HG03280 (cell line): Measurements from ENCODE around the gene SNX24.
"Not testable (repeated sequence)": the region's sequence is repeated elsewhere in the genome, so short reads cannot be mapped to it uniquely, and the experiment has no call there.

Source experiments
- ATAC-seq: cut with Tn5 transposase; IDR thresholded peaks from one replicate; pipeline ENCODE4 v1.9.1; 2021; ENCODE audit warnings: mild to moderate bottlenecking, moderate library complexity; ENCODE audit not compliant: unreplicated experiment

SNX24 gene

DNA sequence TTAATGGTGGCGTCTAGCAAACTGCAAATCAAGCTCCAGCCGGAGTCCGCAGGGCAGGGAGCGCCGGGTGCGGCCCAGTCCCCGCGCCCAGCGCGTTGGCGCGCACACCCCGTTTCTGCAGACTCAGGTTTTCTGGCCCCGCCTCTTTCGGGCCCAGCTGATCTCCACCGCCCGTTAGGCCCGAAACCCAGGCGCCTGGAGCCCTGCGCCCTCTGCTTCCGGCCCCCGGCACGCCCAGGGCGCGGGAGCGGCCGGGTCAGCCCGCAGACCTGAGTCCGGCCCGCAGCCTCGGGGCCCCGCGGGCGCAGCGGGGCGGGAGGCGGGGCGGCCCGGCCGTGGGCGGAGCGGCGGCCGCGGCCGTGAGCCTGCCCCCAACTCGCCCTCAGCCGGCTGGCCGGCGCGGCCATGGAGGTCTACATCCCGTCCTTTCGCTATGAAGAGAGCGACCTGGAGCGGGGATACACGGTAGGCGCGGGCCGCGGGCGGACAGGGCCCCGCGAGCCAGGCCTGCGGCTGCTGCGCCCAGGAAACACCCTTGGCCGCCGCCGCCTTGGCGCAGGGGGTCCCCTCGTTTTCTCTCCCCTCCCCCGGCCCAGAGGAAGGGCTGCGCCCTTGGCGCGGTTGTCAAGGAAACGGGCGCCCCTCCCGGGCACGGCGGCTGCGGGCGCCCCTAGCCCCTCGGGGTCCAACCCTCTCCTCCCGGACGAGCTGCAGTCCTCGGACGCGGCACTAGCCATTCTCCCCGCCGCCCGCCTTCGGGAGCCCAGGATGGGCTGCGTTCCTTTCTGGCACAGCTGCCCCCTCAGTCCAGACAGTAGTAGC, at the start of gene SNX24:
TSS of gene SNX24 (plus strand) at position 385 of the 822 bp plus-strand sequence. CDS start at position 406, 21 bp downstream.
- peak; percentile 84 for ATAC-seq

GRCh38 chr5:122805481-122805880, 39.9 kb upstream of the SNX24 start:
- ATAC-seq = no peak

- ATAC-seq = no peak
Observed at GRCh38 chr5:122810405-122810804, 35.0 kb upstream of the SNX24 start.

DNA sequence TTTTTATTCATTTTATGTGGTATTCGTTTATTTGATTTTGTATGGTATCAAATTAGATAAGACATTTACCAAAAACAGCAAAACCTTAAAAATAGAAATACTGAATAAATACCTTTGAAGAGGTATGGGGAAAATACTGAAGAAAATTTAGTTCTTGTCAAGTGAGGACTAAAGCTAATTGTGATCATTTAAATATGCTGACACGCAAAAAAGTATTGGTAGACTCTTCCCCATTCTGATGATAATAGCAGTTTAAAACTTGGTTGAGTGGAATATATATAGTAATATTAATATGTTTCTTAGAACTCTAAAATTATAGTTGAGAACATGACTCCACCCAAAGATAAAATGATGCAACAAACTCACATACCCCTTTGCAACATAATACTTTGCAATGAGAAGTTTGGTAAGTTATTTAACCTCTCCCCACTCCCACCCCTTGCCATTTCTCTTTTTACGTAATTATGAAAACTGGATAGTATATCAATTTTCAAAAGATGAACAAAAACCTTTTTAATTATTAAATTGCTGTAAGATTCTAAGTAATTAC, 30.1 kb upstream of the SNX24 start:
- ATAC-seq = no peak

GRCh38 chr5:122816756-122817155, 28.7 kb upstream of the SNX24 start:
- no peak for ATAC-seq

DNA sequence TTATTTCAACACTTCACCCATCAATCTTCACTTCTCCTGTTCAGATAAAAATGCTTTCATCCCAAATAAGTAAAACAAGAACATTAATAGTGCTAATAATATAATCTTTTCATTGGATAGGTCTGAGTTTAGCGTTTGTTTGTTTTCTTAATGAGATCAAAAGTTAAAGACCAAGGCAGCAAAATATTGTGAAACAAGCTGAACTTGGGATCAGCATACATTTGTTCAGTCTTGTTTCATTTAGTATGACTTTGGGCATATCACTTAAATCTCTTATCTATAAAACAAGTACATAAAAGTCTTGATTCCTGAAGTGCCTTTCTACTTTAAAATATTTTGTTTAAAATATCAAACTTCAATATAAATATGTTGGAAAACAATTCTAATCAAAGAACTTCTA, 13.4 kb upstream of the SNX24 start:
- ATAC-seq = no peak

GRCh38 chr5:122835681-122836080, 9.7 kb upstream of the SNX24 start:
- ATAC-seq = no peak

GRCh38 chr5:122836947-122837346, 8.5 kb upstream of the SNX24 start:
- ATAC-seq = no peak

DNA sequence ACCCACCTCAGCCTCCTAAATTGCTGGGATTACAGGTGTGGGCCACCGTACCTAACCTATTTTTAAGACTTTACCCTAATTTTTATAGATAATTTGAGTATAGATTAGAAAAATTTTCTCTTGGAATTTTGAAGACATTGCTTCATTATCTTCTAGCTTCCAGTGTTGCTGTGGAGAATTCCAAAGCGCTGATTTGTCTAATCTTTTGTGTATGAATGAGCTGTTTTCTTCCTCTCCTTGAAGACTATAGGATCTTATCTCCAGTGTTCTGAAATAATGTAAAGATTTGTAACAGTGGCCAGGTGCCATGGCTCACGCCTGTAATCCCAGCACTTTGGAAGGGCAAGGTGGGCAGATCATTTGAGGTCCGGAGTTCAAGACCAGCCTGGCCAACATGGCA, 5.7 kb upstream of the SNX24 start:
- no peak for ATAC-seq

DNA sequence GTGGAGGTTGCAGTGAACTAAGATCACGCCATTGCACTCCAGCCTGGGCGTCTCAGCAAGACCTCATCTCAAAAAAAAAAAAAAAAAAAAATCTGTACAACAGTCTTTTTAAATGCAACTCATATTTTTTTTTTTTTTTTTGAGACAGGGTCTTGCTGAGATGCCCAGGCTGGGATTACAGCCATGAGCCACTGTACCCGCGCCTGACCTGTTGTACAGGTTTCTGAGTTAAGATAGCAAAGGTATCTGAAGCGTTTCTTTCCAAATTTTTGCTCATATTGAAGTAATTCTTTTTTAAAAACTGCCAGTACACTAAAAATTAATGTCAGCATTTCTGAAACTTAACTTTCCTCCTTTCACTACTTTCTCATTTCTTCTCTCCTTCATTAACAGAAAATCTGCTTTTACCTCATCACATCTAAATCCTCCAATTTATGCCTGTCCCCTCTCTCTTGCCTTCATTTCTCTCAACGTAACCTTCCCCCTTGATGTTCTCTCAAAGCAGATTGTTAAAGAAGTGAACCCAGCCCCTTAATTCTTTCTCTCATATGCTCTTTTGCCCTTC, 3.3 kb upstream of the SNX24 start:
- no peak for ATAC-seq

DNA sequence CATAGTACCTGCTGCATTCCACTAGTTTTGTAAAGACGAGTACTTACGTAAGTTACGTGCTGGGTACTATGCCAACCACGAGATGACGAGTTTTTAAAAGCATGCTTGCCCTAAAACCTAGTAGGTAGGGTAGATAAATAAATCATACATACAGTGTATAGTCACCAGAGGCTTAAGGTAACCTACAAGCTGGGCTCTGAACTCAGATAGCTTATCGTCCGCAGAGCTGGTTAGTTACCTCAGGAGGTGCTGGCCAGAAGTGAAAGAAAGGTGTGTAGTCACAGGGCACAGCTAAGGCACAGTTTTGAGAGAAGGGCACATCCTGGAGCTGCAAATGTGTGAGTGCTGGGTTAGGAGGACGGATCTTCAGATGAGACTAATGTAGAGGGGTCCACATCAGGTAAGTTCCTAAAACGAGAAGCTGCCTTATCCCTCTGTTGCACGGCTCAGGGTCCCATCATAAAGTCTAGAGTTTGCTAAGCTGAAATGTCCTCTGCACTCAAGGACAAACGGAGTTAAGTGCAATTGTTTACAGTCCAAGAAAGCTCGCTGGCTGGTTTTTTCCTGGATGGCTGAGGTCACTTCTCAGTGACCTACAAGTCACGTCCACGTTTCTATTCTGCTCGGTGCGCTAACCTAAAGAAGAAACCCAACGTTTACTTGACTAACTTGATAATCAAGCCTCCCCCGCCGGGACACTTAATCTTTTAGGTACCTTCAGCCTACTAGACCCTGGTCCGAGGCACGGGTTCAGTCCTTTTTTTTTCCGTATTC, 1.1 kb upstream of the SNX24 start:
- peak; percentile 5 for ATAC-seq

DNA sequence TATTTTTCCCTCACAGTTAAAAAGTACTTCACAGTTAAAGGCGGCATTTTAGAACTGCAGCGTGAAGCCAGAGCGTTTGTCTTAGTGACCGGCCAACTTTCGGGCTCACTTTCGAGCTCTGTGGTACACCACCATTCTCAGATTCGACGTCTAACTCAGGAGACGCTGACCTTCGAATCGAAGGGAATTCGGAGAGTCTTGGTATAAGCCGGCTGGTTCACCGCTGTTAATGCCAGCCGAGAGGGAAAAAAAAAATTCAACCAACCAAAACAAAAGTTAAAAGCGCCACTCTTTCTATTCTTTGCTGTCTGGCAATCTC, 544 bp upstream of the SNX24 start:
- ATAC-seq = peak; percentile 56

- no peak for ATAC-seq
Observed at GRCh38 chr5:122846051-122846550, 688 bp downstream of the SNX24 start.

DNA sequence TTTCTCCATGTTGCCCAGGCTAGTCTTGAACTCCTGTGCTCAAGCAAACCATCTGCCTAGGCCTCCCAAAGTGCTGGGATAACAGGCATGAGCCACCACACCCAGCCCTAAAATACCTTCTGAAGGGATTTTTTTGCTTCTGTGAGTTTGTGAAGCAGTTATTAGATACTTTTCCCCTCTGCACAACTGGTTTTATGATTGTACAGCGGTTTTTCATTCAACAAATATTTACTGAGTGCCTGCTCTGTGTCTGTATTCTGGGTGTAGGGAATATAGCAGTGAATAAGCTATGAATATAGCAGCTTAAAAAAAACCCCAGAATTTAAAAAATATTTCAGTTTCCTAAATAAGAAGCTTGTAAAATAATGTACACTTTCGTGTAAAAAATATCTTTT, 2.3 kb downstream of the SNX24 start:
- ATAC-seq = no peak

DNA sequence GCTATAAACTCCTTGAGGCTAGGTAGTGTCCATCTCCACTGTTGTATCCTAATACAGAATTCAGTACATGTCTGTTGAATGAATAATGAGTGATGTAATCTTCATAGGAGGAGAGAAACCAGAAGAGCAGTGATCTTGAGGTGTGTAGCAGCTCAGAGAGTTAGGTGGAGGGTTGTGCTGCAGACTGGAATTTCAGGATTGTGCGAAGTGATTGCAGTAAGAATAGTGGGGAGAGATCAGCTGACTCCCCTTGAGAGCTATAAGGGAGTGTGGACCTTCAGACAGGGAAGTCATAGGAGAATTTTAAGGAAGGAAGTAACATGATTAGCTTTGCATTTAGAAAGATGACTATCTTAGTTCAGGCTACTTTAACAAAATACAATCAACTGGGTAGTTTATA, 4.4 kb downstream of the SNX24 start:
- no peak for ATAC-seq

GRCh38 chr5:122857538-122857937, 12.1 kb downstream of the SNX24 start:
- not testable (repeated sequence) for ATAC-seq

GRCh38 chr5:122858451-122858850, 13.0 kb downstream of the SNX24 start:
- no peak for ATAC-seq

- no peak for ATAC-seq
Observed at GRCh38 chr5:122863240-122863639, 17.8 kb downstream of the SNX24 start.

DNA sequence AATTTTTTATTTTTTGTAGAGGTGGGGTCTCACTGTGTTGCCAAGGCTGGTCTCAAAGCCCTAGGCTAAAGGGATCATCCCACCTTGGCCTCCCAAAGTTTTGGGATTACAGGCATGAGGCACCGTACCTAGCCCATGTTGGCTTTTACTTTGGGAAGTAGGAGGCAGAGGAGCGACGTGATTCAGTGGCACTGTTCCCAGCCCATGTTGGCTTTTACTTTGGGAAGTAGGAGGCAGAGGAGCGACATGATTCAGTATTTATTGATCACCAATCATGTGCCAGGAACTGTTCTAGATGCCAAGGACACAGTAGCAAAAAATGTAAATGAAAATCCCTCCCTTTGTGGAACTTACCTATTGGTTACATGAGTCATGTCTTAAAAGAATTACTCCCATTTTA, 18.3 kb downstream of the SNX24 start:
- ATAC-seq = no peak

- no peak for ATAC-seq
Observed at GRCh38 chr5:122864400-122864799, 19.0 kb downstream of the SNX24 start.

- no peak for ATAC-seq
Observed at GRCh38 chr5:122864842-122865241, 19.4 kb downstream of the SNX24 start.
